ENCODE measurements around the gene C12orf42.

GRCh38 chr12:103391103-103391502, 104.7 kb downstream of the C12orf42 start:
- TF ChIP-seq YY1 (IDR thresholded peaks at IDR 0.05; ENCODE audit: insufficient read depth, insufficient read length): no peak
- no peak for TF ChIP-seq ZNF274 (IDR thresholded peaks at IDR 0.05; ENCODE audit: low read depth, low read length)
